ENCODE results near the gene DENND1B.

The DENND1B gene

GRCh38 chr1:197783510-197783948 lies 8.2 kb upstream of the DENND1B start:
- H3K27me3 ChIP-seq (ENCODE audit: low read depth, low read length), result no peaks in the 10 kb centered on the region
- H3K4me1 ChIP-seq (ENCODE audit: low read length), result peaks cover 32% of the 10 kb centered on the region
- TF ChIP-seq EZH2phosphoT487 (IDR thresholded peaks at IDR 0.05; ENCODE audit: low read depth) (no peak), CTCF (IDR thresholded peaks at IDR 0.05; ENCODE audit: low read depth, low read length) (no peak)
- H3K36me3 ChIP-seq (replicated peaks; ENCODE audit: low read depth, low read length), result peaks cover 10% of the 10 kb centered on the region
- peak overlapping the region; percentile 64 for H3K27ac ChIP-seq (ENCODE audit: low read length)
- no peak overlapping the region for H3K4me3 ChIP-seq (ENCODE audit: low read length)
- H4K20me1 ChIP-seq (ENCODE audit: insufficient read depth, low read length), result no peaks in the 10 kb centered on the region
- H3K9ac ChIP-seq (ENCODE audit: low read length), result no peak overlapping the region
- no peaks in the 10 kb centered on the region; the same call in 1 of the 2 replicates for H3K9me3 ChIP-seq (ENCODE audit: insufficient read depth, low read length)
- peak overlapping the region; percentile 57 for H3K4me2 ChIP-seq (ENCODE audit: low read length)
- no peak overlapping the region for H2AFZ ChIP-seq (ENCODE audit: low read depth, low read length)
- no peaks in the 10 kb centered on the region for H3K79me2 ChIP-seq (ENCODE audit: low read length)

- H3K4me1 ChIP-seq (ENCODE audit: low read length), result peaks cover 39% of the 10 kb centered on the region
- no peaks in the 10 kb centered on the region for H4K20me1 ChIP-seq (ENCODE audit: insufficient read depth, low read length)
- H3K9me3 ChIP-seq (ENCODE audit: insufficient read depth, low read length), result no peaks in the 10 kb centered on the region; the same call in 1 of the 2 replicates
- no peaks in the 10 kb centered on the region for H3K79me2 ChIP-seq (ENCODE audit: low read length)
- no peak for TF ChIP-seq CTCF (IDR thresholded peaks at IDR 0.05; ENCODE audit: low read depth, low read length)
- no peak for TF ChIP-seq EZH2phosphoT487 (IDR thresholded peaks at IDR 0.05; ENCODE audit: low read depth)
- peak overlapping the region; percentile 30; the same call in 1 of the 2 replicates for H2AFZ ChIP-seq (ENCODE audit: low read depth, low read length)
- H3K27me3 ChIP-seq (ENCODE audit: low read depth, low read length), result no peaks in the 10 kb centered on the region
- H3K27ac ChIP-seq (ENCODE audit: low read length), result peak overlapping the region; percentile 64
- no peak overlapping the region; the same call in 1 of the 2 replicates for H3K9ac ChIP-seq (ENCODE audit: low read length)
- peak overlapping the region; percentile 5; the same call in 1 of the 2 replicates for H3K4me3 ChIP-seq (ENCODE audit: low read length)
- H3K4me2 ChIP-seq (ENCODE audit: low read length), result peak overlapping the region; percentile 57
- peaks cover 10% of the 10 kb centered on the region for H3K36me3 ChIP-seq (replicated peaks; ENCODE audit: low read depth, low read length)
Measured at GRCh38 chr1:197782722-197783360, 7.6 kb upstream of the DENND1B start.

- Histone ChIP-seq H3K4me1 (ENCODE audit: low read length) (peaks cover 46% of the 10 kb centered on the region), H2AFZ (ENCODE audit: low read depth, low read length) (peak overlapping the region; percentile 30; the same call in 1 of the 2 replicates), H3K9ac (ENCODE audit: low read length) (no peak overlapping the region; the same call in 1 of the 2 replicates), H3K79me2 (ENCODE audit: low read length) (no peaks in the 10 kb centered on the region), H3K36me3 (replicated peaks; ENCODE audit: low read depth, low read length) (peaks cover 10% of the 10 kb centered on the region), H3K27ac (ENCODE audit: low read length) (peak overlapping the region; percentile 64), H3K9me3 (ENCODE audit: insufficient read depth, low read length) (no peaks in the 10 kb centered on the region; the same call in 1 of the 2 replicates), H3K27me3 (ENCODE audit: low read depth, low read length) (no peaks in the 10 kb centered on the region), H3K4me2 (ENCODE audit: low read length) (peak overlapping the region; percentile 57), H4K20me1 (ENCODE audit: insufficient read depth, low read length) (no peaks in the 10 kb centered on the region), H3K4me3 (ENCODE audit: low read length) (no peak overlapping the region)
- TF ChIP-seq CTCF (IDR thresholded peaks at IDR 0.05; ENCODE audit: low read depth, low read length) (no peak), EZH2phosphoT487 (IDR thresholded peaks at IDR 0.05; ENCODE audit: low read depth) (no peak)
Measured at GRCh38 chr1:197781968-197782721, 6.9 kb upstream of the DENND1B start.

GRCh38 chr1:197779921-197780320 lies 4.6 kb upstream of the DENND1B start:
- H3K9ac ChIP-seq (ENCODE audit: low read length), result no peak overlapping the region
- H4K20me1 ChIP-seq (ENCODE audit: insufficient read depth, low read length), result no peaks in the 10 kb centered on the region
- TF ChIP-seq CTCF (IDR thresholded peaks at IDR 0.05; ENCODE audit: low read depth, low read length), result no peak
- no peak for TF ChIP-seq EZH2phosphoT487 (IDR thresholded peaks at IDR 0.05; ENCODE audit: low read depth)
- H3K4me2 ChIP-seq (ENCODE audit: low read length), result no peak overlapping the region
- no peak overlapping the region for H2AFZ ChIP-seq (ENCODE audit: low read depth, low read length)
- peaks cover 10% of the 10 kb centered on the region for H3K36me3 ChIP-seq (replicated peaks; ENCODE audit: low read depth, low read length)
- H3K9me3 ChIP-seq (ENCODE audit: insufficient read depth, low read length), result no peaks in the 10 kb centered on the region; the same call in 1 of the 2 replicates
- no peak overlapping the region for H3K4me3 ChIP-seq (ENCODE audit: low read length)
- H3K4me1 ChIP-seq (ENCODE audit: low read length), result peaks cover 63% of the 10 kb centered on the region
- H3K79me2 ChIP-seq (ENCODE audit: low read length), result peaks cover 1% of the 10 kb centered on the region; the same call in 1 of the 2 replicates
- no peaks in the 10 kb centered on the region for H3K27me3 ChIP-seq (ENCODE audit: low read depth, low read length)
- no peak overlapping the region for H3K27ac ChIP-seq (ENCODE audit: low read length)

Data from OCI-LY3 (cell line).